AG10803 (cell line): ENCODE data around the gene CD300LF.

Experiments
- DNase-seq: peaks from one replicate; pipeline ENCODE4 v3.0.0; 2010; ENCODE audit warnings: low read depth
- H3K4me3 ChIP-seq: 2 replicates; pipeline ENCODE4 v1.5.1; 2011; ENCODE audit warnings: mild to moderate bottlenecking, low read length, control low read depth
- CTCF ChIP-seq: conservative IDR thresholded peaks from 2 replicates; pipeline ENCODE4 v1.5.1; 2011; ENCODE audit warnings: mild to moderate bottlenecking, low read length, control low read depth, inconsistent platforms

The CD300LF gene

GRCh38 chr17:74702116-74702871, 10.4 kb downstream of the CD300LF start:
- TF ChIP-seq CTCF: no peak
- DNase-seq: no peak
- no peak overlapping the region for H3K4me3 ChIP-seq

GRCh38 chr17:74699236-74699635, 13.5 kb downstream of the CD300LF start:
- no peak overlapping the region for H3K4me3 ChIP-seq
- no peak for DNase-seq
- TF ChIP-seq CTCF: no peak

GRCh38 chr17:74698069-74698468, 14.7 kb downstream of the CD300LF start:
- DNase-seq: no peak
- TF ChIP-seq CTCF: no peak
- H3K4me3 ChIP-seq: no peak overlapping the region

GRCh38 chr17:74697515-74697914, 15.2 kb downstream of the CD300LF start:
- TF ChIP-seq CTCF: no peak
- no peak for DNase-seq
- no peak overlapping the region for H3K4me3 ChIP-seq

GRCh38 chr17:74695629-74696028, 17.1 kb downstream of the CD300LF start:
- DNase-seq: no peak
- H3K4me3 ChIP-seq: no peak overlapping the region
- no peak for TF ChIP-seq CTCF

- H3K4me3 ChIP-seq: no peak overlapping the region
- TF ChIP-seq CTCF: no peak
- DNase-seq: no peak
Observed at GRCh38 chr17:74694081-74694480, 18.6 kb downstream of the CD300LF start.

- H3K4me3 ChIP-seq: no peak overlapping the region
- DNase-seq: no peak
- TF ChIP-seq CTCF: no peak
Observed at GRCh38 chr17:74691151-74691550, 21.6 kb downstream of the CD300LF start.
